GM18511 (cell line): ENCODE results near the gene PFDN4.

Experiments used
- ATAC-seq: cut with Tn5 transposase; IDR thresholded peaks from one replicate; pipeline ENCODE4 v1.9.1; 2021; ENCODE audit warnings: mild to moderate bottlenecking, moderate library complexity; ENCODE audit not compliant: unreplicated experiment

The PFDN4 gene

GRCh38 chr20:54266844-54267243 lies 59.0 kb downstream of the PFDN4 start:
- ATAC-seq, result no peak

GRCh38 chr20:54267483-54268003 lies 59.7 kb downstream of the PFDN4 start:
- no peak for ATAC-seq

- ATAC-seq, result no peak
Measured at GRCh38 chr20:54268941-54269340, 61.1 kb downstream of the PFDN4 start.
